Stromal cell of bone marrow (primary cell): ENCODE results near the gene PLEKHH1.

Source experiments
- DNase-seq: peaks from one replicate; pipeline ENCODE4 v3.0.0-alpha.2; 2012; ENCODE audit warnings: low read depth

The PLEKHH1 gene

DNA sequence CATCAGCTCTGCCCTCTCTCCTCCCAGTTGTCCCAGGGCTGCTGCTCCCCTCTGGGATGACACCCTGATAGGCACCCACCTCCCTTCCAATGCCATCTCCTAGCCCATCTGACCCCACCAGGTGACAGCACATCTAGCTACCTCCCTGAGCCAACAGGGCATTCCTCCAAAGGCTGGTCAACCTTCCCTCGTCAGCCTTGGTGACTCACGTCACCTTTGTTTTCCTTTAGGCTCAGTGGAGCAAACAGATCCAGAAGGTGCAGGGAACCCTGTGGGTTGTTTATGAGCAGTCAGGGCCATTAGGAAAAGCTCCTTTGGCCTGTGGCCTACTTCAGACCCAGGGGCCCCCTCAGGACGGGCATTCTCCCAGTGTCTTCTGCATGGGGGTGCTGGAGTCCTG, 34.6 kb downstream of the PLEKHH1 start:
- no peak for DNase-seq

DNA sequence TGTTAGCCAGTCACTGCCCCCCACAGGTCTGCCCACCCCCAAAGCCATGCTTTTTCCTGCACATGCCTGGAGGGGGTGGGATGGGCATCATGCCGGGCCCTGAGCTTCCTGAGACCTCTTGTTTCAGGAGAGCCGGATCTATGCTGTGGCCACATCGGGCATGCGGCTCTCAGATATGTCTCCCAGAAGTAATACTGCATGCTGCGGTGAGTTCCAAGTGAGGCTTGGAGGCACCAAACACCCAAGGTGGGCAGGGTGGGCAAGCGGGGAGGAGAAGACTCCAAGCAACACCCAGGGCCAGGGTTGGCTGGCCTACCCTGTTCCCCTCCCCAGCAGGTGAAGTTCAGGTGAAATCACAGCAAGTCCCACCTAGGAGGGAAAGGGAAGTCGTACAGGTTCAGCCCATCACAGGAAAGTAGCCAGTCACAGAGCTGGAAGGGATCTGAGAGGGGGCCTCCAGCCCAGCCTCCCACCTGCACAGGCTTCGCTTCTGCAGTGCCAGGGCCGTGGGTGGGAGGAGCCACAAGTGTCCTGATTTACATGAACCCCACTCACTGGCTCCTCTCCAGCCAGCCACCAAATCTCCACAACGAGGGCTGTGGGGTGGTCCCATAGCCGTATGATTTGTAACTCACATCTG, 36.0 kb downstream of the PLEKHH1 start:
- DNase-seq = no peak

DNA sequence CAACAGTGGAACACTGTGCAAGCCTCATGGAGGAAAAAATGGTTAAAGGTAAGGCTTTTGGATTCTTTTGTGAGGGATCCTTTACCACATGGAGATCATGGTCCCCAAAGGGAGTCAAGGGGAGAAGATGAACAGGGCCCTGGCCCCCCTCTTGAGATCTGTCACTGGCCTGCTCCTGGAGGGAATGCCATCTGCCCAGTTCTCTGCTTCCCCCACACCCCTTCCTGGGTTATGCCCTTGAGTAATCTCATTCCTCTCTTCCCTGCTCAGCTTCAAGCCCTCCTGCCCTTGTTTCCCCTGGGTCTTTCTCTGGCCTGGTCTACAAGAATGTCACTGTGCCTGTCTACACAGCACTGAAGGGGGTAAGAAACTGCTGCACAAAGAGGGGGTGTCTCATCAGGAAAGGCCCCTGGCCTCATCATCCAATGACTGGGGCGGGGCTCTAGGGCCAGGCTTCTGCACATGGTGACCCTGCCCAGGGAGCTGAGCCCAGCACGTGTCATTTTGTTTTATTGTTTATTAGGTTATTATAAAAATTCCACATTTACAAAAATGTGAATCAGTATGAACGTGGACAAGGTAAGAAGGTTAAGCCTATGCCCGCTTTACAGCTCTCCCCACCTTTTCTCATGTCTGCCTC, 36.7 kb downstream of the PLEKHH1 start:
- no peak for DNase-seq

DNA sequence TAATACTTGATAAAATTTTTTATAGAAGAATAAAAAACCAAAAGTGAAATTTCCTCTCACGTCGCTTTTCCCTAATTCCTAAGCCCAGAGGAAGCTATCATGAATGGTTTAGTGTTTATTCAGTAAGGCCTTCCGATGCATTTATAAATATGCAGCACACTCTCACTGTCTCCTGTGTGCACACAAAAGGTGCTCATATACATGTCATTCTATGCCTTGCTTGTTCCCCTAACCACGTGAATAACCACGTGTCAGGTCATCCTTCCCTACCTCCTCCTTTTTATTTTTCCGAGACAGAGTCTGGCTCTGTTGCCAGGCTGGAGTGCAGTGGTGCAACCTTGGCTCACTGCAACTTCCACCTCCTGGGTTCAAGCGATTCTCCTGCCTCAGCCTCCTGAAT, 37.4 kb downstream of the PLEKHH1 start:
- no peak for DNase-seq

DNA sequence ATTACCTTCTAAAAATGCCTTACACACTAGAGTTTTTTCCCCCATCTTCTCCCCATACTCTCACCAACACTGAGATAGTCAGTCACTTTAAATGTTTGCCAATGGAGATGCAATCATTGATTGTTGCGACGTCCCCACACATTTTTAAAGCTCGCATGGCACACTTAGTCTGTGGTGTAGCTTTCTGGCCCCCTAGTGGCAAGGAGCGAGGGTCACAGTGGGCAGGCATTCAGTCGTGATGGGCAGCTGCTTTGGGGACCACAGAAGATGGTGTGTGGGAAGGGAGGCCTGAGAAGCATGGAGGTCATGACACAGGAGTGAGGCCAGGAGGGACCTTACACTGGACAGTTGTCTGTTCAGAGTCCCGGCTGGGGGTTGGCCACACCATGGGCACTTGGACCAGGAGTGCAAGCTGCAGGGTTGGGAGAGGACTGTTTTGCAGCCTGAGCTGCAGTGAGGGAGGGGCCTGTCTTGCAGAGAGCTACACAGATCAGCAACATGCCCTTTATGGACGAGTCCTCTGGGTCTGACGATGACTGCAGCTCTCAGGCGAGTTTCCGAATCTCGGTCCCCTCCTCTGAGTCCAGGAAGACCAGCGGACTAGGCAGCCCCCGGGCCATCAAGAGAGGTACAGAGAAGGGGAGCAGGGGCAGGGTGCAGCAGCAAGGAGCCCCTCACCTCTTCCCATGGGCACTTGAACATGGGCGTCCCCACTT, 38.3 kb downstream of the PLEKHH1 start:
- peak; percentile 25 for DNase-seq

DNA sequence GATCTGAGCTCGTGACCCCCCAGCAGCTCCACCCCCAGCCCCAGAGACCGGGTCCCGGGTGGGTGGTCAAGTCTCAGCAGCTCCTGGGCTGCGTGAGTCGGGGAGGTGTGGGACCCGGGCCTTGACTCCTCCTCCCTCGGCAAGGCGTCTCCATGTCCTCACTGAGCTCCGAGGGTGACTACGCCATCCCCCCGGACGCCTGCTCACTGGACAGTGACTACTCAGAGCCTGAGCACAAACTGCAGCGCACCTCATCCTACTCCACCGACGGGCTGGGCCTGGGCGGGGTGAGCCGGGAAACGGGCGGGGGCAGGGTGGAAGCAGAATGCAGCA, 38.9 kb downstream of the PLEKHH1 start:
- DNase-seq = no peak

DNA sequence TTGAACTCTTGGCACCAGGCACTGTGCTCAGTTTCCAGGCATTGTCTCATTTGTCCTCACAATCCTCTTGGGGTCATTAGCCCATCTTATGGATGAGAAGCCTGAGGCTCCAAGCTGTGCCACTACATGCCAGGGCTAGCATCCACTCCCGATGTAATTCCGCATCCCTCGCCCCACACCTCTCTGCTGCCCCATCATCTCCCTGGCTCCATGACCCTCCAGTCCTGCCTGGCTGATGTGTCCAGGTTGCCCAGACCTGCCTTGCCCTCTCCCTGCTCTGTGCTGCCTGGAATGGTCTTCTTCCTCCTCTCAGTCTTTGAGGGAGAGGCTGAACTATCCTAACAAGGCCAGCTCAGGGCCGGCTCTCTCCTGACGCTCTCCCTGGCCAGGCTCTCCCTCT, 39.5 kb downstream of the PLEKHH1 start:
- no peak for DNase-seq

DNA sequence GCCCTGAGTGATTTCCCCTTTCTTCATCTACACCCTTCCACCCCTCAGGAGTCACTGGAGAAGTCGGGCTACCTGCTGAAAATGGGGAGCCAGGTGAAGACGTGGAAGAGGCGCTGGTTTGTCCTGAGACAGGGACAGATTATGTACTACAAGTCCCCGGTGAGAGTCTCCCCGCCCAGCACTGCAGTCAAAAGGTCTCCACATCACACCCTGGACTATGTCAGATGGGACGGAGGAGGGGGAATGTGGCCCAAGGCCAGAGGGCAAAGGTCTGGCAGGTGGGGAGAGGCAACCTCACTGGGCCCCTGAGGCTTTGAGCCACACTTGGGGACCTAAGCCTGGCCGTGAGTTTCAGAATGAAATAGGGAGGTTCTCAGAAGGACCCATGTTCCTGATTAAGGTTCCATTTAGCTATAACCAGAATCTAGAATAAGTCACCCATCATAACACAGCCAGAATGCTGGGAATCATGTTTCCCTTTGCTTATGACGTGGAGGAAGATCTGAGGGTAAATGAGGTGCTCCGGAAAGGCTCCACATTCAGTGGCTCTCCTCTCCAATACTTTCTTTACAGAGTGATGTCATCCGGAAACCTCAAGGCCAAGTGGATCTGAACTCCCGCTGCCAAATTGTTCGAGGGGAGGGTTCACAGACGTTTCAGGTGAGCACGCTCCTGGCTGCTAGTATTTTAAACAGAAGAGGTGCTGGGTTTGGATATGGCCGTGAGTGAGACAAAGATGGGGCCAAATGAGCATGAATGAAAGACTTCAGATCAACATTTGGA, 40.3 kb downstream of the PLEKHH1 start:
- DNase-seq = no peak

DNA sequence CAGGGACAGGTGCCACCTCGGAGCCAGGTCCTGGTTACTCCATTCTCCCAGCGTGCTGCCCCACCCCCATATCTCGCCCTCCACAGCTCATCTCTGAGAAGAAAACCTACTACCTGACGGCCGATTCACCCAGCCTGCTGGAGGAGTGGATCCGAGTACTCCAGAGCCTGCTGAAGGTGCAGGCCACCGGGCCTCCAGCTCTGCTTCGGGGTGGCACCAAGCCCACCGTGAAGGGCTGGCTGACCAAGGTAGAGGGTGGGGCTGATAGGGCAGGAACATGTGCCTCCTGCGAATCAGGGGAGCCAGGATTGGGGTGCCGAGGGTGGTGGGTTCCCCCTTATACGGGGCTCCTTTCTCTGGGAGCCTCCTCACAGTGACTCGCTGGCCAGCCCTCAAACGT, 41.1 kb downstream of the PLEKHH1 start:
- DNase-seq = no peak

DNA sequence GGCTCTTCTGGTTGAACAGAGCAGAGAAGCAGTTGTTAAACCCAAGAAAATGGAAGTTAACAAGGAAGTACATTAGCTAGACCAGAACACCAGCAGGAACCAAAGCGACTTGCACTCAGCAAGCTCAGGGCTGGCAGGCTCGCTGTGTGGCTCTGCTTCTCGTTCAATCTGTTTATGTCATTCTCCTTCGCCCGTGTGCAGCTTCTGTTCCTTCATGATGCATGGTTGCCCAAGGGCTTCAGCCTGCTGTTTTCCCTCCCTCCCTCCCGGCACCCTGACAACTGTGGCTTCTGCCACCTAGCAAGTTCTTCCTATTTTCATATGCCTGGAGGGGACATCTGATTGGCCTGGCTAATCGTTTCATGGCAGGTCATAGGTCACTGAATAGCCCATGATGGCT, 41.7 kb downstream of the PLEKHH1 start:
- DNase-seq = no peak

DNA sequence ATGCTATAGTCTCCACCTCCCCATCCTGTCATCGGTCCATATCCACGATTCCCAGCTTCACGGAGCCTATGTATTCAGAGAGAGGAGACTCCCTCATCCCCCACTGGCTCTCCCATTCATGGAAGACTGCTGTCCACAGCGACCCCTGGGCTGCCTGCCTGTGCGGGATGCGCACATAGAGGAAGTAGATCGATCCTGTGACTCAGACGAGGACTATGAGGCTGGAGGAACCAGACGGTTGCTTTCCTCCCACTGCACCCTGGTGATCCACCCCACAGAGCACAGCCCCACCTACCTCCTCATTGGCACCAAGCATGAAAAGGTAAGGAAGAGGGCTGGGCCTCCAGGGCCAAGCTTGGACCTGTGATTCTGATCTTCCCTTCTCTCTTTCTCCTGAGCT, 42.6 kb downstream of the PLEKHH1 start:
- no peak for DNase-seq

DNA sequence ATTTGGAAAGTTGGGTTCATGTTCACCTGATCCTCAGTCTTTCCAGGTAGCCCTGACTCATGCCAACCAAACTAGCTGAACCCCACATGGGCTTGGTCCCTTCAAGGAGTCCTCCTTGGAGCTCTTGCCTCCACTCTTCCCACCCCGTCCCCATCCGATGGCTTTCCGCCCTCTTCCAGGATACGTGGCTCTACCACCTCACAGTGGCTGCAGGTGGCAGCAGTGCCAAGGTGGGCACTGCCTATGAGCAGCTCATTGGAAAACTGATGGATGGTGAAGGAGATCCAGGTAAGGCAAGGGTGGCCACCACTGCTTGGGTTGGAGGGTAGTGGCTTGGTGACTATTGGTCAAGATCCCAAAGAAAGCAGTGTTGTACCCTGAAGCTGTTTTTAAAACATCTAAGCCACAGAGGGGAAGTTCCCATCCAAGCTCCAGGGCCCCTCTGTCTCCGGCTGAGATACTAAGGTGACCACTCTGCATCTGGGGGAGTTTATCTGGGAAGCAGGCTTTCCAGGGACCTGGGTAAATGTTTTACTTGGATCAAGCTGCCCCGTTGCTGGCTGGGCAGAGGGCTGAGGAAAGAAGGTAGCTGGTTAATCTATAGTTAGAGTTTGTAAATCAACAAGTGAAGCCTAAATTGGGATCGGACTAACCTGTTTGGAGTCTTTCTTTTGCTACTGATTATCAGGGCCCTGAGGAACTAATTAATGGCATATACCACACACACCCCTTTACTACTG, 43.3 kb downstream of the PLEKHH1 start:
- no peak for DNase-seq

DNA sequence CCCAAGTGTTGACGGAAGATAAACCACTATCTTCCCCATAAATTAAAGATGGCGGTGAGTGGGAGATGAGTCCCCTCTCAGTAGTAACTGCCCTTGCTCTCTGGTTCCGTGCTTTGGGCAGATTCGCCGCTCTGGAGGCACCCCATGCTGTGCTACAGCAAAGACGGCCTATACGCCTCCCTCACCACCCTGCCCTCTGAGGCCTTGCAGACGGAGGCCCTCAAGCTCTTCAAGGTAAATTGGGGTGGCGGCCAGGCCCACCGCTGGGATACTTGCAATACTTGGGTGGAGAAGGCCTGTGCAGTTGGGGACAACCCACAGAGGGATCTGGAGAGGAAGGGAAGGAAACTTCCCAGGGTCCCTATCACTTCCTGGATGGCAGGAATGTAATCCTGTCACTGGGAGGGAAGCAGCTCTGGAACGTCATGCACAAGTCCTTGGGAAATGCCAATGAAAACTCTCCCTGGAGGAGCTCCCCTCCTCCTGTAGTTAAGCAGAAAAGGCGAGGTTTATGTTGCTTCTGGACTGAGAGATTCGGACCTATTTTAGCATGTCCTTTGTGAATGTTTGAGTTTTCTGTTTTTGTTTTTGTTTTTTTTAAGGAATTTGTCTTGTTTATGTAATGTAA, 44.2 kb downstream of the PLEKHH1 start:
- no peak for DNase-seq

DNA sequence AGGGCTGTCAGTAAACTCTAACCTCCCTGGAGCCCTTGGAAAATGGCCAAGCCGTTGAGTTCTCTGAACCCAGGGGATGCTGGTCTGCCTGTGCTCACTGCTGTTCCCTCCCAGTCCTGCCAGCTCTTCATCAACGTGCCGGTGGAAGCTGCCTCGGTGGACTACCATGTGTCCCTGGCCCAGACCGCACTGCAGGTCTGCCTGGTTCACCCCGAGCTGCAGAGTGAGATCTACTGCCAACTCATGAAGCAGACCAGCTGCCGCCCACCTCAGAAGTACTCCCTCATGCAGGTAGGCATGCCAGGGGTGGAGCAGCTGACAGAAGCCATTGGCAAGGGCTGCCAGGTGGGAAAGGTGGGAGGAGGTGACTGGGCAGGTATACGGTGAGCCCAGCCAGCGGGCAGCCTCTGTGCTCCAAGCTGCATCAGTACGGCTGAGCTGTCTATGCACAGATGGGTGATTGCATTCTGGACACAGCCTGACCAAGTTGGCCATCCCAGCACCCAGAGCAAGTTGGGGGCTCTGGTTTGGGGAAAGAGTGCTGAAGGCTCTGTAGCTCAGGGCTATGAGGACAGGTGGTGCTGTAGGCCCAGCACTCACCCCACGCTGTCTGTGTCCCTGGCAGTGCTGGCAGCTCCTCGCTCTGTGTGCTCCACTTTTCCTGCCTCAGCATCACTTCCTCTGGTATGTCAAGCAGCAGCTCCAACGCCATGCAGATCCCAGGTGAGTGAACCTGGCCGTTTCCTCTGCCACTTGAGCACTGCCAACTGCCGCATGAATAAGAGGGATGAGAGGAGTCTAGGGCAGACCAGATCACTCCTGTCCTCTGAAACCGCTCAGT, 45.0 kb downstream of the PLEKHH1 start:
- DNase-seq = no peak

DNA sequence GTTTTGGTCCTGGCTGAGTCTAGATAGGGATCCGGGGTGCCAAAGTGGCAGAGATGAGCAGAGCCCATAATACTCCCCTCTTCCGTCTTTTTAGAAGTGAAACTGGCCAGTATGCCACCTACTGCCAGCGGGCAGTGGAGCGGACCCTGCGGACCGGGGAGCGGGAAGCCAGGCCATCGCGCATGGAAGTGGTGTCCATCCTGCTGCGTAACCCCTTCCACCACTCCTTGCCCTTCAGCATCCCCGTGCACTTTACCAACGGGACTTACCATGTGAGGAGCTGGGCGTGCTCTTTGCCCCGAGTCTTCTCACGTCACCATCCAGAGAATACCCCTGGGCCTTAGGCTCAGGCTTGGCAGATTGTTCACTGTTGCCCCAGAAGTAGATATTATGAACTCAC, 46.0 kb downstream of the PLEKHH1 start:
- DNase-seq = no peak

DNA sequence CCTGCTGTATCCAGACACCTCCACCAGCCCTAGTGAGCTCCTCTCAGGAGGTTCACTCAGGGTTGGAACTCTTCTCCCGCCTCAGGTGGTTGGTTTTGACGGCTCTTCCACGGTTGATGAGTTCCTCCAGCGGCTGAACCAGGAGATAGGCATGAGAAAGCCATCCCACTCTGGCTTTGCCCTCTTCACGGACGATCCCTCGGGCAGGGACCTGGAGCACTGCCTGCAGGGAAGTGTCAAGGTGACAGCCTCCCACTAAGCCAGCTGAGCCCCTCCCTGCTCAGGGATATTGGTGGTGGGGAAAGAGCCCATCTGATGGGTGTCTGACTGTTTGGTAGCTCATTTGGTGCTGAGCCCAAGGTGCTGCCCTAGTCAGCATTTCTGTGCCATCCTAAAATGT, 46.5 kb downstream of the PLEKHH1 start:
- DNase-seq = no peak

DNA sequence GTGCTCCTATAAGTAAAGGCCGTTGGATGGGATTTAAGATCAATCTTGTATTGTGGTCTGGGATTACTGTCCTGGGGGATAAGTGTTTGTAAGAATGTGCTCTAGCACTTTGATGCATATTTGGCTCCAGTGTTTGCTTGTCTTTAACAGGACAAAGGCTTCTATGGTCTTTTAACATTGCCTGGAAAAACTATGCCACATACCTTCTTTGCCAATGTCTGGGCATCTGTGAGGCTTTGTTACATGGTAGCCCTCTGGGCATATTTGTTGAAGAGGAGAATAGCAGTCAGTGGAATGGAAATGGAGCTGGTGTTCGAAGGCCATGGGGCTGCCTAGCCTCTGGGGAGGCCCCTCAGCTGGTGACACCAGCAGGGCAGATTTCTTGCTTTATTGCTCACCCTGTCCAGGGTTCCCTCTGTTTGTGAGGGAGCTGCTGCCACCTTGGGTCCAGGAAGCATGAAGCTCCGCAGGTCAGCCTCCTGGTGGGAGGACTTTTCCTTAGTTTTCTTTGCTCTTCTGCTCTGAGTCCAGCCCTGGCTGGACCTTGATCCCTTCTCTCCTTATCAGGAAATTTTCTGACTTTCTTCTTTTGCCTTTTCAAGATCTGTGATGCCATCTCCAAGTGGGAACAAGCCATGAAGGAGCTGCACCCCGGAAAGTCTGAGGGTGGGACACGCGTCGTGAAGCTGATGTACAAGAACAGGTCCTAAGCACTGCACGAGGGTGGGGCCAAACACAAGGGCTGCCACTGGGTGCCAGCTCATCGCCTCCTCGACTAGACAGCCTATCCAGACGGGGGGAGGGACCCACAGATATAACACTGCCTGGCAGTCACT, 47.5 kb downstream of the PLEKHH1 start:
- DNase-seq = no peak

DNA sequence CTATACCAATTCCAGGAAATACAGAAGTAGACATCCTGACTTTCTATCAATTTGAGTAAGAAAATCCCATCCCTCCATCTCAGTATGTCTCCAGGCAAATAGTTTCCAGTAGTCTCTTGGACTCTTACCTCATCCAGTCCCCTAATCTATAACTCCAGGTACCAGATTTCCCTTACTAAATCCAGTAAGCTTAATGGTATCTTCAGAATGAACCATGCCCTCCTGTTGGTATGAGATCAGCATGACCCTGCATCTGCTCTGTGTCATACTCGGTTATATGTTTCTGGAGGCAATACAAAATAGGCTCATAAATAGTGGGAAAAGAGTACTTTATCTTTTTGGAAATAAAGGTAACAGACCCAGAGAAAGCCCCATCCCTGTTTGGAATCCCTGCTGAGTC, 48.6 kb downstream of the PLEKHH1 start:
- DNase-seq = no peak

DNA sequence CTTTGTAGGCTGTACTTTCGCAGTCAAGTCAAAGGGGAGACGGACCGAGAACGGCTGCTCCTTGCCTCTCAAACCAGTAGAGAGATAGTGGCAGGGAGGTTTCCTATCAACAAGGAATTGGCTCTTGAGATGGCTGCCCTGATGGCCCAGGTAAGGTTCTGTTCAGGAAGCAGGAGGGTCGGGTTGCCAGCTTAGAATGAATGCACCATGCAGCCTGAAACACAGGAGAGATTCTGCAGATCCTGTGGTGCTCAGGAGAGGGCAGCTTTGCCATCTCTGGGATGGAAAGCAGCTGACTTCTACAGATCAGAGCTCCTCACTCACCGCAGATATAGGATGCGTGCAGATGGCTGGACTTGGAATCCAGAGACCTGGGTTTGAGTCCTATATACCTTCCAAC, 49.0 kb downstream of the PLEKHH1 start:
- DNase-seq = no peak
